GM10248 (cell line): ENCODE results near the gene UNC5A.

Source experiments
- CTCF ChIA-PET: fragments of 300-600 bp; sonication (Branson Sonifier 250); formaldehyde crosslinking; extraction: SDS; loops from one replicate; lab custom pipeline; 2021; ENCODE audit warnings: antibody characterized with exemption; lab: Yijun Ruan, JAX
- POLR2A ChIA-PET: fragments of 350-650 bp; sonication (Branson Sonifier 250); formaldehyde crosslinking; extraction: SDS; loops from one replicate; lab custom pipeline; 2020; ENCODE audit warnings: antibody characterized with exemption; lab: Yijun Ruan, JAX
- DNase-seq: peaks from one replicate; pipeline ENCODE4 v3.0.0; 2012; ENCODE audit errors: extremely low spot score
- TF ChIP-seq, protein P1 (sequence below): IDR thresholded peaks from 2 replicates; pipeline ENCODE4 v1.5.1; 2012; ENCODE audit warnings: mild to moderate bottlenecking, low read depth; ENCODE audit errors: extremely low read depth, missing control alignments, control extremely low read depth

Gene UNC5A

DNA sequence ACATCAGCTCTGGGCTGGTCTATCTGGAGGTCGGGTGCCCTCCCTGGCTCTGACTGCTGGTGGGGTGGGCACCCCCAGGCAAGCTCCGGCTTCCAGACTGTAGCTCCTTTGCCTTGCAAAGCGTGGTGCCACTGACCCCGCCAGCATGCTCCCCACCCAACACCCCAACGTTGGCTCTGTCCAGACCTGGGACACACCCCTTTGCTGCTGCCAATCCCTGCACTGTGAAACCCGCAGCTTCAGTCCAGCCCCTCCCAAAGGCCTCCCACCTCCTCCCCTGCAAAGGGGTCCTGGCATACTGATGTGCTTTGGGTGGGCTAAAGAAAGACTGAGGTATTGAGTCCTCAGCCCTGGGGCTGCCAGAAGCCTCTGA is 3.9 kb downstream of the UNC5A start:
- ChIA-PET POLR2A (no interaction called here), CTCF (interaction anchor here (0.8 to 1.3 kb wide), 3 partner anchors 34 to 300 kb away, joined by 3 to 4 read pairs (median 3); no protein-coding TSS in a partner anchor)
- no peak for DNase-seq
- TF ChIP-seq, protein P1, sequence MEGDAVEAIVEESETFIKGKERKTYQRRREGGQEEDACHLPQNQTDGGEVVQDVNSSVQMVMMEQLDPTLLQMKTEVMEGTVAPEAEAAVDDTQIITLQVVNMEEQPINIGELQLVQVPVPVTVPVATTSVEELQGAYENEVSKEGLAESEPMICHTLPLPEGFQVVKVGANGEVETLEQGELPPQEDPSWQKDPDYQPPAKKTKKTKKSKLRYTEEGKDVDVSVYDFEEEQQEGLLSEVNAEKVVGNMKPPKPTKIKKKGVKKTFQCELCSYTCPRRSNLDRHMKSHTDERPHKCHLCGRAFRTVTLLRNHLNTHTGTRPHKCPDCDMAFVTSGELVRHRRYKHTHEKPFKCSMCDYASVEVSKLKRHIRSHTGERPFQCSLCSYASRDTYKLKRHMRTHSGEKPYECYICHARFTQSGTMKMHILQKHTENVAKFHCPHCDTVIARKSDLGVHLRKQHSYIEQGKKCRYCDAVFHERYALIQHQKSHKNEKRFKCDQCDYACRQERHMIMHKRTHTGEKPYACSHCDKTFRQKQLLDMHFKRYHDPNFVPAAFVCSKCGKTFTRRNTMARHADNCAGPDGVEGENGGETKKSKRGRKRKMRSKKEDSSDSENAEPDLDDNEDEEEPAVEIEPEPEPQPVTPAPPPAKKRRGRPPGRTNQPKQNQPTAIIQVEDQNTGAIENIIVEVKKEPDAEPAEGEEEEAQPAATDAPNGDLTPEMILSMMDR = no peak

DNA sequence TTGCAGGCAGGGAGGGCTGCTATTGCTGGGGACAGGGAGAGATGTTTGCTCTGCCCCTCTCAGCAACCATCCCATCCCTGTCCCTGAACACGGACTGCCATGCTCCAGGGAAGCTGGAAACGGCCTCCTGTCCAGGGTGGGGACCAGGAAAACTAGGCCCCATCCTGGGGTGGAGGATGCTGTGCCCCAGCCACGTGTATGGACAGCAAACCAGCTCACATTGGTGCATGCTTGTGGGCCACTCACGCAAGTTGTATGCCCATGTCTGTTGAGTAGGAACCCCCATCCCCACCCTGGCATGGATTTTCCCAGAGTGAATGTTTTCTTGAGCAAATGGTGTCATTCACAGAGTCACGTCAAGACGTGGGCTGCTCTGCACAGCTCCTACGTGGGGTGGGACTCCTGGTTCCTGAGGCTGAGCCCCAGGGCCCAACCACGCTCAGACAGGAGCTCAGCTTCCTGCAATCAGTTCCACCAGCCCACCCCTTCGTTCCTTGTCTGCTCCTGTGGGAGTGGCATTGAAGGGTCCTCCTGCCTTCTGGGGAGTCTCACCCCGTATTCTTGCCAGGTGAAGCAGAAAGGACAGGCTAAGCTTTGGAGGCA is 4.6 kb downstream of the UNC5A start:
- ChIA-PET CTCF (no interaction called here), POLR2A (no interaction called here)
- TF ChIP-seq, protein P1 = no peak
- DNase-seq = no peak

DNA sequence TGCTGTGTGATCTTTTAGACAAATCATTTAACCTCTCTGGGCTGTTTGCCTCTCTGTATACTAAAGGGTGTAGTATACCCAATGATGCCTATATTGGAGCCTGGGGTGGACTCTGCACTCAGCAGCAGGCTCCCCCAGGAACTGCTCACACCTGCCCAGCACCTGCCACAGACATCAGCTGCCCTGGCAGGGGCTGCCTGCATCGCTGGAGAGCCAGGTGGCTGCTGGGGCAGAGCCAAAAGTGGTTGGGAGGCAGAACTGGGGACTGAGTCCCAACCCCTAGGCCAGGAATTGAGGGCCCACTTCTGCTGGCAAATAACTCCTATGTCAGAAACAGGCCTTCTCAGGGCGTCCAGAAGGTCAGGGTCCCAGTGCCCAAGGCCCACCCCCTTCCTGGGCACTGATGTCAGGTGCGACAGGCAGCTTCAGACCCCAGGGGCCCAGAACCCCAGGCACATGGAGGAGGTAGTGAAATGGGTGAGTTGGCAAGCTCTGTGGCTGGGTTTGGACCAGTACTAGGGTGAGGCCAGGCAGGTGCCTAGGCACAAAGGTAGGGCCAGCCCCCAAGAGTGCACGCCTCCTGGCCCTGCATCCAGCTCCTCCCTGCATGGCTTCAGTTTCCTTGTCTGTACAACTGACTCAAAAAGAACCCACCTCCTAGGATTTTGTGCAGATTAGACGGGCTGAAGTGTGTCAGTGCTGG is 5.8 kb downstream of the UNC5A start:
- POLR2A ChIA-PET = no interaction called here
- CTCF ChIA-PET = interaction anchor here (0.9 kb wide), 1 partner anchor 146 kb away, joined by 3 read pairs; no protein-coding TSS in a partner anchor
- TF ChIP-seq, protein P1 = no peak
- no peak for DNase-seq

DNA sequence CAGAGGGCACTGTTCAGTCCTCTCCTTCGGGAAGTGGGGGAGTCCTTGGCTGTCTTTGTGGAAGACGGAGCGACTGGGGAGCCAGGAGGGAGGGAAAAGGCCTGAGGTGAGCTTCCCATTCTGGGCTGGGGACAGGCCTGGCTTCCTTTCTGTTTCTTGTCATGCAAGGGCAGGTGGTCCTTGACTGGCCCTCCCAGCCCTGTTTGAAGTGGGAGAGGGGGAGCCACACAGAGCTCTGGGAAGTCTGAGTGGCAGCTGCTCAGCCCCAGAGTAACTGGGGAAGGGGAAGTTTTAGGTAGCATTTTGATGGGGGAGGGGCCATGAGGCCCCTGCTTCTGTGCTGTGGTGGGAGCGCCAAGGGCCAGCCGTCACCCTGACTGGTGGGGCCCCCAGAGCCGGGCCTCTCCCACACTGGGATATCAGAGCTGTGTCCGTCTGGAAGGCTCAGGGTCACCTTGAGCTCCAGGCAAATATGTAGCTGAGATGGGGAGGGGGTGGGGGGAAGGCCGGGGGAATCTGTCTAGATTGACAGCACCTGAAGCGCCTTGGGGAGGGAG is 6.5 kb downstream of the UNC5A start:
- no peak for DNase-seq
- TF ChIP-seq, protein P1 = no peak

DNA sequence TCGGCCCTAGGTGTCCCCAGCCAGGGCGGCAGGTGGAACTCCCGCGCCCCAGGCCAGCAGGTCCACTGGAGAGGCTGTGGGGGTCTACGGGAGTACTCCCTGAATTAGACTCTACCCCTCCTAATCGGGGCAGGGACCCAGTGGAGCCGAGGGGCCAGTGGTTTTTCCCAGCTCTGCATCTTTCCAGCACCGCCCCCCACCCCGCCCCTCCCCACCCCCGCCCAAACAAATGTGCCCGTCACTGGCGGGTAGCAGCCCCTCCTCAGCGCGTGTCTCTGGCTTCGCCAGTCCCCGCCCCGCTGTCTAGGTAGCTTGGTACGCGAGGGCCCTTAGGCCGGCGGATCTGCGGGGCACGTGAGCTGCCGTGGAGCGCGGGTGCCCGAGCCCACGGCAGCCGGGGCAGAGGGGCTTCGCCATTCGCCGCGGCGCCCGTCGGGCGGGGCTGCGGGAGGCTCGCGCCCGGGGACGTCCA is 7.0 kb downstream of the UNC5A start:
- no peak for DNase-seq
- CTCF ChIA-PET = interaction anchor here (0.9 to 1.5 kb wide), 2 partner anchors 147 to 157 kb away, joined by 3 to 5 read pairs; no protein-coding TSS in a partner anchor
- TF ChIP-seq, protein P1 = no peak
- POLR2A ChIA-PET = no interaction called here

More for the DNA sequence above, 6.5 kb downstream of the UNC5A start:
- CTCF ChIA-PET = interaction anchor here (0.9 to 1.5 kb wide), 2 partner anchors 147 to 156 kb away, joined by 3 to 5 read pairs; no protein-coding TSS in a partner anchor
- POLR2A ChIA-PET = no interaction called here

DNA sequence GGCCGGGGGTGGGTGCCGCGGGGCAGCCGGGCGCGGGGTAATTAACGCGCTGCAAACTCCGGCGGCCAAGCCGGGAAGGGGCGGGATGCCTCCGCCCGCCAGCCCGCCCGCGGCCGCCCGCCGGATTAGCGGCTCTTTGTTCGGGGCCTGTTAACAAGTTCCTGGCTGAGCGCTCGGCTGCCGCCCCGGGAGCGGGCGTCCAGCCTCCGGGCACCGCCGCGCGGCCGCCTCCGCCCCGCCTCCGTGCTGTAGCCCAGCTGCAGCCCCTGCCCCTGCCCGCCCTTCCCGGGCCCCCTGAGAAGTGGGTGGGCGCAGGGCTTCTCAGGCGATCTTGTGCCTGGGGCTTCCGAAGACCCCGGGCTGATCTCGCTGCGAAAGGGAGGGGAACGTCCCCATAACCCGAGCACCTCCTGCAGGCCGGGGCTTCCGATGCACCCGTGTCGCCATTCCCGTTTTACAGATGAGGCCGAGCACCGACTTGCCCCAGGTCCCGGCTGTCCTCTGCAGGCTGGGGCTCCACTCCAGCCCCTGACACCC is 7.5 kb downstream of the UNC5A start:
- TF ChIP-seq, protein P1 = peak; percentile 25
- ChIA-PET POLR2A (no interaction called here), CTCF (interaction anchor here (1.5 kb wide), 1 partner anchor 157 kb away, joined by 5 read pairs; no protein-coding TSS in a partner anchor)
- no peak for DNase-seq
